D721Med (cell line): ENCODE results near the gene GPR3.

Experiments
- DNase-seq: peaks from one replicate; pipeline ENCODE4 v3.0.0; 2011; ENCODE audit warnings: low spot score; ENCODE audit not compliant: insufficient read length
- FAIRE-seq: peaks from 2 replicates; lab custom pipeline; 2011; peaks lifted over from hg19 to GRCh38; lab: Jason Lieb, UNC
- TF ChIP-seq, protein P1 (sequence below): IDR thresholded peaks from 2 replicates; pipeline ENCODE4 v1.5.1; 2012; ENCODE audit warnings: mild to moderate bottlenecking, control low read depth; ENCODE audit not compliant: insufficient read depth; ENCODE audit errors: missing control alignments

Gene GPR3, protein sequence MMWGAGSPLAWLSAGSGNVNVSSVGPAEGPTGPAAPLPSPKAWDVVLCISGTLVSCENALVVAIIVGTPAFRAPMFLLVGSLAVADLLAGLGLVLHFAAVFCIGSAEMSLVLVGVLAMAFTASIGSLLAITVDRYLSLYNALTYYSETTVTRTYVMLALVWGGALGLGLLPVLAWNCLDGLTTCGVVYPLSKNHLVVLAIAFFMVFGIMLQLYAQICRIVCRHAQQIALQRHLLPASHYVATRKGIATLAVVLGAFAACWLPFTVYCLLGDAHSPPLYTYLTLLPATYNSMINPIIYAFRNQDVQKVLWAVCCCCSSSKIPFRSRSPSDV

DNA sequence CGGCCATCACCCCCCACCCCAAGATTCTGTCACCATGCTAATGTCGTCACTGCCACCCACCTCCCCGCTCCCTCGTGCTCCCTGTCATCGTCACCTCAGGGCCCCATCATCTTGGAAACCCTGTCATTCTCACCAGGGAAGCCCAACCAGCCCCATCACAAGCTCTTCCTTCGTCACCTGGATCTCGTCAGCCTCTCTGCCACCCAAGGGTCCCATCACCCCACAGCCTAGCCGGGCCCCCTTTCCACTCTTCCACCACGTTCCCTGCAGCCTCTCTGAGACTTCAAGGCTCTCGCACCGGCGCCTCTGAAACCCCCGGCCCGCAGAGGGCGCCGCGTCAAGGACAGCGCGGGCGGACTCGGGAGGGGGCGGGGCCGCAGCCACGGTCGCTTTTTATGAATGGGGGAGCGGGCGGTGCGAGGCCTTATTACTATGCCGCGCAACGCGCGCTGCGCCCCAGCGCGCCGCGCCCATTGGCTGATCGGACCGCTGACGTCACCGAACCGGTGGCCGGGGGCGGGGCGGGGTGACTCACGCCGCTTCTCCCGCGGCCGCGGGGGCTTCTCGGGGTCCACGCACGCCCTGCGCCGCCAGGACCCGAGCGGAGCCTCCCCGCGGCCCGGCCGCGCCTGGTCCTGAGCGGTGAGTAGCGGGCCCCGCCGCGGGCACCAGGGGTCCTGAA lies at the start of gene GPR3:
TSS of gene GPR3 (plus strand) at position 527 of the 682 bp plus-strand sequence. CDS start 1,177 bp downstream, outside the sequence.
- no peak for FAIRE-seq
- TF ChIP-seq, protein P1, sequence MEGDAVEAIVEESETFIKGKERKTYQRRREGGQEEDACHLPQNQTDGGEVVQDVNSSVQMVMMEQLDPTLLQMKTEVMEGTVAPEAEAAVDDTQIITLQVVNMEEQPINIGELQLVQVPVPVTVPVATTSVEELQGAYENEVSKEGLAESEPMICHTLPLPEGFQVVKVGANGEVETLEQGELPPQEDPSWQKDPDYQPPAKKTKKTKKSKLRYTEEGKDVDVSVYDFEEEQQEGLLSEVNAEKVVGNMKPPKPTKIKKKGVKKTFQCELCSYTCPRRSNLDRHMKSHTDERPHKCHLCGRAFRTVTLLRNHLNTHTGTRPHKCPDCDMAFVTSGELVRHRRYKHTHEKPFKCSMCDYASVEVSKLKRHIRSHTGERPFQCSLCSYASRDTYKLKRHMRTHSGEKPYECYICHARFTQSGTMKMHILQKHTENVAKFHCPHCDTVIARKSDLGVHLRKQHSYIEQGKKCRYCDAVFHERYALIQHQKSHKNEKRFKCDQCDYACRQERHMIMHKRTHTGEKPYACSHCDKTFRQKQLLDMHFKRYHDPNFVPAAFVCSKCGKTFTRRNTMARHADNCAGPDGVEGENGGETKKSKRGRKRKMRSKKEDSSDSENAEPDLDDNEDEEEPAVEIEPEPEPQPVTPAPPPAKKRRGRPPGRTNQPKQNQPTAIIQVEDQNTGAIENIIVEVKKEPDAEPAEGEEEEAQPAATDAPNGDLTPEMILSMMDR, result peak; percentile 58
- DNase-seq, result peak; percentile 86

DNA sequence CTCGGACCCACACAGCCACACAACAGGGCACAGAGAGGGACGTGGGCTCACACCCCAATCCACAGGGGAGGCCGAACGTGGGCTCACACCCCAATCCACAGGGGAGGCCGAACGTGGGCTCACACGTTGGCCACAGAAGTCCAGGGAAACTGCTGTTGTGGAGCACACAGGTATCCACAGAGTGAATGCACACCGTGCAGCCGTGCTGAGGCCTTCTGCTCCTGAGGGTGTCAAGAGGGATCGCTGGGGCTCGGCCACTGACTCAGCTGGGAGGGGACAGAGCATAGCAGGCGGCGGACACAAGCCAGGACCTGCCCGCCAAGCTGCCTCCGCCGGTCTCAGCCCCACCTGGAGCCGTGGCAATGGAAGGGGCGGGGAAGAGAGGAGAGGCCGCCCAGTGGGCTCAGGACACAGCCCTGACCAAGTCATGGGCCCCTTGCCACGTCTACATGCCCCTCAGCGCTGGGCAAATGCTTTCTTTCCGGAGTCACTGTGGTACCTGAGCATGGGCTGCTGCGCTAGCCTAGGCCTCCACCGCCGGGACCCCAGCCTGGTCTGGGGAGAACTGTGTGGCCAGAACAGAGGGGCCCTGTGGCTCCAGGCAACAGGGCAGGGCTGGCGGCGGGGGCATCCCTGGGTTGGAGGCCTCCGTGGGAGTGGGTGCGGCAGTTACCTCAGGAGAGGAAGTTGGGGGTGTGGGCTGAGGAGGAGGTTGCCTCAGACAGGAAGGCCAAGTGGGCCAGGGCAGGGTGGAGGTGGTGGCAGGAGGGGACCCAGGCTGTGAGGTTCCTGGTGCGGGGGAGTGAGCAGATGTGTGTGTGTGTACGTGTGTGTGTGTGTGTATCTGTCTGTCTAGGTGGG lies 49.4 kb upstream of the GPR3 start:
- FAIRE-seq, result no peak
- TF ChIP-seq, protein P1, result no peak
- DNase-seq, result no peak

DNA sequence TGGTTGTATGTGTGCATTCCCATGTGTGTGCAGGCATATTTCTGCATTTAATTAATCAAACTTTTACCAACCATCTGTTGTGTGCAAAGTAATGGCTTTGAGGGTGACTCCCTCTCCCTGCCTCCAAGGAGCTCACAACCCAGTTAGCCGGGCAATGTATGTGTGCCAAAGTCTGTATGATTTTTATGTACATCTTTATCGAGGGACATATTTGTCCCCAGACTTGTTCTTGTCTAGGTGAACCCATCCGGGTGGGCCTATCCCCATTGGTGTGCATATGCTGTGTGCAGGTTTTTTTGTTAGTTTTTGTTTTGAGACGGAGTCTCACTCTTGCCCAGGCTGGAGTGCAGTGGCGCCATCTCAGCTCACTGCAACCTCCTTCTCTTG lies 48.8 kb upstream of the GPR3 start:
- TF ChIP-seq, protein P1, result no peak

DNA sequence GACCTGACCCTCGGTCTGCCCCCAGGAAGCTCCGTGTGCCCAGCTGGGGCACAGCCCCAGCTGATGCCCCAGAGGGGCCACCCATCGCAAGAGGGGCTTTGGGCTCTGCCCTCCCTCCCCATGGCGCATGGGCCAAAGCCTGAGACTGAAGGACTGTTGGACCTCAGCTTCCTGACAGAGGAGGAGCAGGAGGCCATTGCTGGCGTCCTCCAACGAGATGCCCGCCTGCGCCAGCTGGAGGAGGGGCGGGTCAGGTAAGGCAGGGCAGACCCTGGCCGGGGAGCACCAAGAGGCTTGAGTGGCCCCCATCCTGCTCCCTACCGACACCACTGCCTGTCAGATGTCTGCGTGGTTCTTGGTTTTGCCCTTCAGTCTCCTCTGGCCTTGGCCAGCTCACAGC lies 47.1 kb upstream of the GPR3 start:
- DNase-seq, result no peak
- FAIRE-seq, result no peak
- TF ChIP-seq, protein P1, result no peak

More for the DNA sequence above, 48.8 kb upstream of the GPR3 start:
- no peak for DNase-seq
- FAIRE-seq, result no peak

DNA sequence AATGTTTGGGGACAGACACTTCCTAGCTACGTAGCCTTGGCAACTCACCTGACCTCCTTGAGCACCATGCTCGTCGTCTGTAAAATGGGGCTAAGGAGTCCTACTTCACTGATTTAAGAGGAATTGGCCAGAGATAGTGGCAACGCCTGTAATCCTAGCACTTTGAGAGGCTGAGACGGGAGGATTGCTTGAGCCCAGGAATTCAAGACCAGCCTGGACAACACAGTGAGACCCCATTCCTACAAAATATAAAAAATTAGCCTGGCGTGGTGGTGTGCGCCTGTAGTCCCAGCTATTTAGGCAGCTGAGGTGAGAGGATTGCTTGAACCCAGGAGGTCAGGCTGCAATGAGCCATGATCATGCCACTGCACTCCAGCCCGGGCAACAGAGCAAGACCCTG lies 46.1 kb upstream of the GPR3 start:
- DNase-seq (no peak), FAIRE-seq (no peak)
- TF ChIP-seq, protein P1, result no peak

DNA sequence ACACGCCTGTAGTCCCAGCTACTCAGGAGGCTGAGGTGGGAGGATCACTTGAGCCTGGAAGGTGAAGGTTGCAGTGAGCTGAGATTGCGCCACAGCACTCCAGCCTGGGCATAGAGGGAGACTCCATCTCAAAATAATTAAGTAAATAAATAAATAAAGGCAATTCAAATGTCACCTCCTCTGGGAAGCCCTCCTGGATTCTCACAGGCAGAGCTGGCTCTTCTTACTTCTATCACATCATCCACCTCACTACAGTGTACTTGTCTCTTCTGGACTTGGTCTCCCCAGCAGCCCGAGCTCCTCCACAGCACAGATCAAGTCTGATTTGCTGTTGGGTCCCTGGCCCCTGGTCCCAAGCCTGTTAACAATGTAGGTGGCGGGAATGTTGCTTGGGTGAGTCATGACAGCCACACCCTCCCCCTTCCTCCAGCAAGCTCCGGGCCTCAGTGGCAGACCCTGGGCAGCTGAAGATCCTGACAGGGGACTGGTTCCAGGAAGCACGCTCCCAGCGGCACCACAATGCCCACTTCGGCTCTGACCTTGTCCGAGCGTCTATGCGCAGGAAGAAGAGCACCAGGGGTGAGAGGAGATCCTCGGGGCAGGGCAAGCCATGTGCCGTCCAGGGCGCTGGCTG lies 45.3 kb upstream of the GPR3 start:
- no peak for FAIRE-seq

More for the DNA sequence above, 45.3 kb upstream of the GPR3 start:
- no peak for DNase-seq
- TF ChIP-seq, protein P1, result no peak
